NCI-H510A (cell line): ENCODE results near the gene ADAMTSL1.

Source experiments
- DNase-seq: peaks from one replicate; lab custom pipeline; 2025; lab: John Stamatoyannopoulos, UW

ADAMTSL1 gene

GRCh38 chr9:18703151-18703900, 229.4 kb downstream of the ADAMTSL1 start:
- no peak for DNase-seq

GRCh38 chr9:18703901-18704379, 230.0 kb downstream of the ADAMTSL1 start:
- DNase-seq: no peak

- no peak for DNase-seq
These were observed 231.9 kb downstream of the ADAMTSL1 start for GRCh38 chr9:18705796-18706392.

- no peak for DNase-seq
These were observed 232.7 kb downstream of the ADAMTSL1 start for GRCh38 chr9:18706648-18707047.

DNA sequence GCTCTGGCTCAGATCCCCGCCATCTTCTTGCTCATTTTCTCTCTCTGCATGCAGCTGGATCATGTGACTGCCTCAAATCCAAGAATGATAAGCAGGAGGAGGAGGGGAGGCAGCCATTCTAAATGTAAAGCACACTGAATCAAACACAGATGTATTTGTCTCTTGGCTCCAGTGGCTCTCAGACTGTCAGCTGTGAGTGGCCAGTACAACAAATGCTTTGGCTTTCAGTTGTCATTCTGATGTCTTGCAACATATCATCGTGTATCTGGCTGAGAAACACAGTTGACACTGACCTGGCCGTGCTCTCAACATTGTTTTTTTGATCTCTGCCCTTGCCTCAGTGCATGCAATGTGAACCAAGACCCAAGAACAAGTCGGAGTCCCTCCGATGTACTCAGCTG, 233.1 kb downstream of the ADAMTSL1 start:
- DNase-seq: no peak

DNA sequence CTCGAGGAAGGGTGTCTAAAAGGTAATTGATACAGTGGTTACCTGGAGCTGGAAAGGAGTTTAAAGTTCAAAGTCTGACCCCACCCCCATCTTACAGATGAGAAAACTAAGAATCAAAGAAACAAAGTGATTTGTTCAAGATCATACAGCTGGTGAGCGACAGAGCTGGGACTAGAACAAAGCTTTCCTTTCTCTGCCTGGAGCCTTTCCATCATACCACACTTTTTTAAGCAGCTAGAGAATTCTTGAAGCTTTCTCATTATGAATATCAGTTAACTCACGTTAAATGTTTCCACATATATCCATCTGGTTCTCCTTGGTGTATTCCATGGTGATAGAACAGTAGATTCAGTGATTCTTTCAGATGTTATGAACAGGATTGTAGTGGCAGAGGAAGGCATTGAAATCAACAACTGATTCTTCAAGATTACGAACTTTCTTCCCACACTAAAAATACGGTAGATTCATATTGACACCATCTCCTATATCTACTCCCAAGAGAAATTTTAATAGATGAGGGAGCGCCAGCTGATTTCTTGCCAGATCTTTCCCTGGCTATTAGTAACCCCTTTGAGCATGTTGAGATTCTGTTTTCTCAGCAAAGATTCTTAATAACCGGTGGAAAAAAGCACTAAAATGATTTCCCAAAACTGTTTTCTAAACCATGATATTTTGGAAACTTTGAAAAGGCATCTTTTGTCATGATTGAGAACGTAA, 233.7 kb downstream of the ADAMTSL1 start:
- DNase-seq: no peak

DNA sequence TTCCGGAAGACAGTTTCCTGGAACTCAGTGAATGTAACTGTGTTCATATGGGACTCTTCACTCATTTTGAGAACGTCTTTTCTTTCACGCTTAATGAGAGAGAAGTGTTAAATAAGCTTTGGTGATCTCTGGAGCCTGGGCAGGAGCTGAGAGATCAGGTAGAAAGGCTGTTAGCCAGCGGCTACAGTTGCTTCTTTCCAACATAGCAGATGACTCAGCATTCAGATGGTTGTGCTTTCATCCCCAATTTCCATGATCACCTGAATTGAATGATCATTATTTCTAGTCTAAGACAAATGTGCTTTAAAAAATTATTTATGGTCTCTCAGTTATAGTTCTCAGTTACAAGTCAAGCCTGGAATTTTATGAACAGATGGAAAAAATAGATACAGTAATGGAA, 234.5 kb downstream of the ADAMTSL1 start:
- DNase-seq: no peak

DNA sequence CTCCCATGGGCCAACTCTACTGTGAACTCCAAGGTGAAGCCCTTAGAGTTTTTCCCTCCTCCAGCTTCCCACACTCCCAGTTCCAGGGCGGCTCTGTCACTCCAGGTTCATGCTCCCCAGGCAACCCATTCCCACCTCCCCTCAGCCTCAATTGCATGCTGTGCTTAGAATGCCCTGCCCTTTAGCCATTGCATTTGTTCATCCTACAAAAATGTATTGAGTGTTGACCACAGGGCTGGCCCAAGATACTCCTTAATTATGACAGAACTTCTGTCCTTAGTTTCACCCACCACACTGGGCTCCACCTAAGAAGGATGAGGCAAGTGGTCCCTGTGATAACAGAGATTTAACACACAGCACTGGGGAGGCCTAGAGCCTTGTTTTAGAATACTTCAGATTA, 236.1 kb downstream of the ADAMTSL1 start:
- DNase-seq: no peak

DNA sequence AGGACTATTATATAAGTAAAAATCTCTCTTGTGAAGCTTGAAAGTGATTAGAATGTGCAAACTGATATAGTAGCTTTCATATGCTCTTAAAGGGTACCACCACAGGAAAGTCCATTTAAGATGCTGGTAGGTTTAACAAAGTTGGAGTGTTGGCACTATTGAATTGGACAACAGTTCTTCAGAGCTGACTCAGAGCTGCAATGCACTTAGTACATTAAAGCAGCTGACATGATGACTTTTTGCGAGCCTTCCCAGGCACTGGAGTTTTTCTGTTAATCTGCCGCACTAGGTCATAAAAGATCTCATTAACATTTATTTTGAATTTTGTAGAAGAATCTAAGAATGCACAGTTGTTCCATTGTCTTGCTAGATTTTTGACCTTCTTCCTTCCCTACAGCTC, 243.8 kb downstream of the ADAMTSL1 start:
- no peak for DNase-seq

DNA sequence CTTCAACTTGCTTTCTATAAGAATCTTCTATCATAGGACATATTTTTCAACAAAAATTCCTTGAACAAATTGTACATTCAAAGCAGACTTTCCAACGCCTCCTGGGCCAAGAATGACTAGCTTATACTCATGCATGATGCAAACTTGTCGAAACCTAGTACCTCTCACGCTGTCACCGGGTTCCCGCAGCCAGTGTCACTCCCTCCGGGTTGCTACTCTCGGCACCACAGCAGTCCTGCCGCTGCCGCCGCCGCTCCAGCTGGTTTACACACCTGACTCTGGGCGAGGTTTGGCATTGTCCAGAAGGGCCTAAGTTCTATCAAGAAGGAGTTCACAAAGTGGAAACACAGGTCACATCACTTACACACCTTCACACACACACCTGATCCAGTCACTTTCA, 244.4 kb downstream of the ADAMTSL1 start:
- no peak for DNase-seq

DNA sequence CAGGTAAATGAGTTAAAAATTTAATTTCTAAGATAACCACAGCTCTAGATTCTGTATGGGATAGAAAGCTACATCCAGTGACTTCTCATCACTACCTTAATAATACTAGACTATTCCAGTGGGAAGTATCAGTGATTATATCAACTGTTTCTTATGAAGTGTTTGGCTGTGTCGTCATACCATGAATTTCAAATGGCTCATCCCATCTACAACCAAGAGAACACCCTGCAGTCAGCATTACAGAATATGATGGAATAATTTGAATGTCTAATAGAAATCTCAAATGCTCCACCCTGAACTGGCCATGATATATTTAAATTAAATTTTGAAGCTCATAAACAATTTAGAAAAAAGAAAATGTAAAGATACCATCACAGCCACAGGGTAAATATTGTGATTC, 245.0 kb downstream of the ADAMTSL1 start:
- no peak for DNase-seq

GRCh38 chr9:18720691-18721090, 246.7 kb downstream of the ADAMTSL1 start:
- DNase-seq: no peak

- DNase-seq: peak; percentile 25
These were observed 247.5 kb downstream of the ADAMTSL1 start for GRCh38 chr9:18721267-18721994.

DNA sequence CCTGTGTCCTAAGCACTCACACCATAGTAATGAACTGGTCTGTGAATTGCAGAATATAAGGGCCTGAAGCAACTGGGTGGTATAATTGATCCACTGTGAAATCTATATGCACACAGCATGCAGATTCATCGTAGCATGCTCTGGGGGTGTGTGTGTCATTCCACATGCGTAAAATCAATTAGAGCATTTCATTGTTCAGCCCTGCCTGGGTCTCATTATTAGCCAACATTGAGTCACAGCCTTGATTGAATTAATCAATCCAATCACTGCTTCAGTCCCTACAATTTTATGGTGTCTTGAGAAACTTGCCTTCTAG, 248.0 kb downstream of the ADAMTSL1 start:
- DNase-seq: no peak

- no peak for DNase-seq
These were observed 248.9 kb downstream of the ADAMTSL1 start for GRCh38 chr9:18722882-18723281.

DNA sequence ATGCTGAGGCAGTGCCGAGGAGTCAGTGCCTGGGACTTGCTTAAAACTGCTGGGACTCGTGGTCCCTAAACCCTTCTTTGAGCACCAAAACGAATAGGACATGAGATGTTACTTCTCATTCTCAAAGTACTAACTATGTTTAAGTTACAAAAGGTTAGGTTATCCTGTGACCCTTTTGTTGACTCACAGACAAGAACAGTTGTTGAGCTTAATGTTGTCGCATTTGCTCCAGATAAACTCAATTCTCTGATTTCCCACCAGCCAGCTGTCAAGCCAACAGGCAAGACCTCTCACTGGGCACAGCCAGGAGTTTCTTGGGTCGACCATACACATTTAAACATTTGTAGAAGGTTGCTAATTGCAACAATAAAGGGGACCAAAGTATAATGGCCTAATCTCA, 249.4 kb downstream of the ADAMTSL1 start:
- DNase-seq: no peak

GRCh38 chr9:18726546-18726945, 252.6 kb downstream of the ADAMTSL1 start:
- no peak for DNase-seq

GRCh38 chr9:18727904-18728303, 254.0 kb downstream of the ADAMTSL1 start:
- no peak for DNase-seq

DNA sequence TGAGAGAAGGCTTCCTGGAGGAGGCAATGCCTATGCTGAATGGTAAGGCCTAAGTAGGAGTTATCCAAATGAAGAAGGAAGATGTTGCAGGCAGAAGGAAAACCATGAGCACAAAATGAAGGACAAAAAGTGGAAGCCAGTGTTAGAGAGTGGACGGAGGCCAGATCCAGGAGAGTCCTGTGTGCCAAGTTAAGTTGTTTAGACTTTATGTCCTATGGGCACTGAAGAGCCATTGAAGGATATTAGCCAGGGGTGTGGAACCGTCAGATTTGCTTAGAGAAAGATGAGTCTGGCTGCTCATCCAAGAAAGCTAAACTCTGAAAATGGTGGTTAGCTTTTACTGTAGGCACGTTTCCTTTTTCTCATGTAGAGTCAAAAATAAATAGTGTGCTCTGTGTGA, 254.7 kb downstream of the ADAMTSL1 start:
- no peak for DNase-seq

DNA sequence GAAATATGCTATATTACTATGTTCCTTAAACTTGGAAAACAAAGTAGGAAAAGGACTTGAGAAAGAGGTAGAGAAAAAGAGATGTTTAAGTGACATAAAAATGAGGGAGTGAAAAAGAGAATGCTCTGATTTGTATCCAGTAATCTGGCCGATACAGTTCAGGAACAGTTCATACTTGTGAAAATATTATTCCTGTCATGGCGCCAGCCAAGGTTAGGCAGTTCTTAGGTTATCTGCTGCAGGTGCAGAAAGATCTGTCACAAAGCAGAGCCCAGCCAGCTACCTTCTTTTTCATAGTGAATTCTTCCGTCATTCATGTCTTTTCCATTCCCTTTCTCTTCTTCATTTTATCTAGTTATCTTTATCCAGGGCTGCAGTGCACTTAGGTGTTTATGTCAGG, 256.3 kb downstream of the ADAMTSL1 start:
- DNase-seq: no peak

GRCh38 chr9:18739127-18739526, 265.2 kb downstream of the ADAMTSL1 start:
- DNase-seq: no peak

DNA sequence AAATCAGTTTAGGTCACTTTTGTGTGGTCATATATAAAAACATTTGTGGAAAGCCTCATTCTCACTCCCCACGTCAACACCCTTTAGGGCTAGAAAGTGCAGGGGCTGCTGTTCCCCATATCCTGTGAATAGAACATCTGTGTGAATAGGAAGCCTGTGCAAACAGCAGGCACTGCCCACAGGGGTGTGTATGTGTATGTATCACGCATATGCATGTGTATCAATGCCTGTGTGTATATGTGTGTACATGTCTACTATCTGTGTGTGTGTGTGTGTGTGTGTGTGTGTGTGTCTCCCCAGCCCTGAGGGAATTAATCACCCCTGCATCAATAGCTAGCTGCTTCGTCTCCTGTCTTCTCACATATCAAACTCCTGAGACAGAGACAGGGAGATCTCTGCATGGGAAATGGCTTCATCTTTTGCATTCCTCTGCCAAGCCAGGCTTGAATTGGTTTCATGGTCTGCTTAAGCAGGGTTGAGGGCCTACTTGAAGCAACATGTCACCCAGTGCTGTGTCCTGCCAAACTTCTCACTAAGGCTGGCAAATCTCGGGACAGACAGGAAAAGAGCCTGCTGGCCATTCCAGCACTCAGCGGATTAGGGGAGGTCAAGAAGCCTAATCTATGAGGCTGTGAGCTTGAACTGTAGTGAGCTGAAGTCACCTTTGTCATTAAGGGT, 265.8 kb downstream of the ADAMTSL1 start:
- no peak for DNase-seq
